ENCODE measurements around the gene NAPA.
A peak's percentile ranks its signal among the peaks of the same experiment; 100 is the strongest.

Gene NAPA

DNA sequence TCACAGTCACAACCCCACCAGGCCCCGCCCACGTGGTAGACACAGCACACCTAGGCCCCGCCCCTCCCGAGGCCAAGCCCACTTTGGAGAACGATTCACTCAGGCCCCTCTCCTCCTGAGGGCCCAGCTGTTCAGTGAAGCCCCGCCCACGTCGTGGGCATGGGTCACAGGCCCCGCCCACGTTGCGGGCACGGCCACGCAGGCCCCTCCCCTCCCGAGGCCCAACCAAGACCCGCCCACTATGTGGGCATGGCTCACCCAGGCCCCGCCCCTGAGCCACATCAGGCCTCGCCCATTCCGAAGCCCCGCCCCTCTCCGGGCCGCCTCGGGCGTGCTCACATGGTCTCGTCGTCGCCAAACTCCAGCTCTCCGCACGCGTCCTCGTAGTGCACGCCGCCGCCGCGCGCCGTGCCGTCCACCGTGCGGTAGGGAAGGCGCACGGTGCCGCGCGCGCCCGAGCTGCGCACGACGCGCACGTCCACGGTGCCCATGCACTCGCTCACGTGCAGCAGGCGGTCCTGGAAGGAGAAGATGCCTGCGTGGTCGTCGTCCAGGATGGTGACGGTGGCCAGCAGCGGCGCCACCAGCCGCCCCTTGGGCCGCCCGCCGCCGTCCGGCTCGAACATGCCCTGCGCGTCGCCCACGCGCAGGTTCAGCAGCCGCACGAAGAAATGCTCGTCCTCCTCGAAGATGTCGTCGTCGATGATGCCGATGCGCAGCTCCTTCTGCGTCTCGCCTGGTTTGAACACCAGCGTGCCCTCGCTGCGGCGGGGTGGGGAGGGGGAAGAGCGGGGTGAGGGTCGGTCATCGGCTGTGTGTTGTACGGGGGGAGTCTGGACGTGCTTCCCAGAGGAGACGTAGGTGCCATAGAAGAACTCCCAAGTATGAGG is 67.1 kb downstream of the NAPA start:
- Mint-ChIP-seq H3K4me3 (no peak overlapping the region), H3K36me3 (ENCODE audit: low read depth) (no peaks in the 10 kb centered on the region), H3K27me3 (peaks cover 64% of the 10 kb centered on the region), H3K4me1 (ENCODE audit: low read depth) (peaks cover 43% of the 10 kb centered on the region), H3K27ac (no peak overlapping the region), H3K9me3 (no peaks in the 10 kb centered on the region)

DNA sequence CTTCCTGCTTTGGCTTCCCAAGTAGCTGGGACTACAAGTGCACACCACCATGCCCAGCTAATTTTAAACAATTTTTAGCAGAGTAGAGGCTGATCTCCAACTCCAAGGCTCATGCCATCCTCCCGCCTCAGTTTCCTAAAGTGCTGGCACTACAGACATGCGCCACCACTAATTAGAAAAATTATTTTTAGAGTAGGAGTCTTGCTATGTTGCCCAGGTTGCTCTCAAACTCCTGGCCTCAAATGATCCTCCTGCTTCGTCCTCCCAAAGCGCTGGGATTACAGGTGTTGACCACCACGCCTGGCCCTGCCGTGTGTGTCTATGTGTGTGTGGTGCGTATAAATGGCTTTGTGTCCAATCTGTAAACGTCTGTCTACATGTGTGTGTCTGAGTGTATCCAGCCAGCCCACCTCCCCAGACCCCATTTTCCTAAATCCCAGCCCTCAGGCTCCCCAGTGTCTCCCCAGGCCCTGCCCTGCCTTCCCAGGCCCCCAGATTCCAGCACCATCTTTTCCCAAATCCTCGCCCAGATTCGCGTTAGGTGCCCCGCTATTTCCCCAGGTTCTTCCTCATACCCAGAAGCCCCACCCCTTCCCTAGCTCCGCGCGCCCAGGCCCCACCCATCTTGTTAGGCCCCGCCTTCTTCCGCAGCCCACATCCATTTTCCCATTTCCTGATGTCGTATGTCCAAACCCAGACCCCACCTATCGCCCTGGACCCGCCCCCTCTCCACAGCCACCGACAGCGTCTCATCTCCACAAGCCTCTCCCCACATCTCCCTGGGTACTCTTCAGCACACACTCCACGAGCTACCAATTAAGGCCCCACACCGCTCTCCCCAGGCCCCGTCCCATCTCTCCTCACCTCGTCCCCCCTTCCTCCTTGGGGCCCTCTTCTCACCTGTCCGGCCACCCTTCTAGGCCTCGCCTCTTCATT is 68.1 kb downstream of the NAPA start:
- peak overlapping the region; percentile 36 for H3K4me3 Mint-ChIP-seq
- H3K4me1 Mint-ChIP-seq (ENCODE audit: low read depth) = peaks cover 43% of the 10 kb centered on the region
- no peak overlapping the region for H3K27ac Mint-ChIP-seq
- H3K27me3 Mint-ChIP-seq = peaks cover 70% of the 10 kb centered on the region
- no peaks in the 10 kb centered on the region for H3K9me3 Mint-ChIP-seq
- H3K36me3 Mint-ChIP-seq (ENCODE audit: low read depth) = no peaks in the 10 kb centered on the region

GRCh38 chr19:47445937-47446402 is 68.9 kb downstream of the NAPA start:
- H3K27ac Mint-ChIP-seq = no peak overlapping the region
- H3K36me3 Mint-ChIP-seq (ENCODE audit: low read depth) = no peaks in the 10 kb centered on the region
- H3K4me1 Mint-ChIP-seq (ENCODE audit: low read depth) = peaks cover 43% of the 10 kb centered on the region
- peak overlapping the region; percentile 51 for H3K4me3 Mint-ChIP-seq
- peaks cover 76% of the 10 kb centered on the region for H3K27me3 Mint-ChIP-seq
- H3K9me3 Mint-ChIP-seq = no peaks in the 10 kb centered on the region

DNA sequence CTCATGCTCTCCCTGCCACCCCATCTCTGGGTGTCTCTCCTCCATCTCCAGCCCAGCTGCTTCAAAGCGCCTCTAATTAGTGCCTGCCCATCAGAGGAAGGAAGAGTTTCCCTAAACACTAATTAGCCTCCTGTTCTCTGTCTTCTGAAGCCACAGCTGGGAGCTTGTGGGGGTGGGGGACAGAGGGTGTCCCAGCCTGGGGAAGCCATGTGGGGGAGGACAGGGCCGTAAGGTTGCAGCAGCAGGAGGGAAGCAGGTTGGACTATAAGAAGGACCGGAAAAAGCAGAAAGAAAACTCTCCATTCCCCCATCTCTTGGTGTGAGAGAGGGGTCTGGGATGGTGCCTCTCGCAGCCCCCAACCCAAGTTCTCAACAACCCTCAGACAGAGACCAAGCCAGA is 69.3 kb downstream of the NAPA start:
- H3K4me3 Mint-ChIP-seq = peak overlapping the region; percentile 51
- H3K36me3 Mint-ChIP-seq (ENCODE audit: low read depth) = no peaks in the 10 kb centered on the region
- H3K9me3 Mint-ChIP-seq = no peaks in the 10 kb centered on the region
- peak overlapping the region; percentile 38 for H3K27ac Mint-ChIP-seq
- peaks cover 76% of the 10 kb centered on the region for H3K27me3 Mint-ChIP-seq
- peaks cover 43% of the 10 kb centered on the region for H3K4me1 Mint-ChIP-seq (ENCODE audit: low read depth)

DNA sequence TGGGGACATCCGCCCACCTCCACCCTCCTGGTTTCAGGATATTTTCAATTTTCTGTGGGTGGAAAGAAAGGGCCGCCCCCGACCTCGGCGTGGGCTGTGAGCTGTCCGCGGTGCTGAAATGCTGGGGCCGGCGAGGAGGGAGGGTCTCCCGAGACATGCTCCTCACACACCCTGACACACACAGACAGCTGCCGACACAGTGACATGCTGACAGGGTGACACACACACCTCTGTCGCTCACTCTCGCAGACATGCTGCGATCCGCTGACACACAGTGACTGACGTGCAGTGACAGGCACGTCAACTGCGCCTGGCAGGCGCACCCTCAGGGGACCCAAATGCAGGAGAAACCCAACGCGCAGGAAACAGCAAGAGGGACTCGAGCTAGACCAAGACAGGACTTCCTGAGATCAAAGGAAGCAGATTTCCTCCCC is 70.5 kb downstream of the NAPA start:
- H3K36me3 Mint-ChIP-seq (ENCODE audit: low read depth) = no peaks in the 10 kb centered on the region
- no peaks in the 10 kb centered on the region for H3K9me3 Mint-ChIP-seq
- H3K27ac Mint-ChIP-seq = no peak overlapping the region
- H3K27me3 Mint-ChIP-seq = peaks cover 70% of the 10 kb centered on the region
- no peak overlapping the region for H3K4me3 Mint-ChIP-seq
- peaks cover 43% of the 10 kb centered on the region for H3K4me1 Mint-ChIP-seq (ENCODE audit: low read depth)

GRCh38 chr19:47443331-47443730 is 71.5 kb downstream of the NAPA start:
- no peaks in the 10 kb centered on the region for H3K36me3 Mint-ChIP-seq (ENCODE audit: low read depth)
- H3K9me3 Mint-ChIP-seq = no peaks in the 10 kb centered on the region
- peaks cover 67% of the 10 kb centered on the region for H3K27me3 Mint-ChIP-seq
- no peak overlapping the region for H3K27ac Mint-ChIP-seq
- peaks cover 43% of the 10 kb centered on the region for H3K4me1 Mint-ChIP-seq (ENCODE audit: low read depth)
- no peak overlapping the region for H3K4me3 Mint-ChIP-seq

GRCh38 chr19:47438793-47439220 is 76.1 kb downstream of the NAPA start:
- no peak overlapping the region for H3K27ac Mint-ChIP-seq
- no peaks in the 10 kb centered on the region for H3K9me3 Mint-ChIP-seq
- peaks cover 60% of the 10 kb centered on the region for H3K27me3 Mint-ChIP-seq
- H3K36me3 Mint-ChIP-seq (ENCODE audit: low read depth) = no peaks in the 10 kb centered on the region
- H3K4me3 Mint-ChIP-seq = no peak overlapping the region
- H3K4me1 Mint-ChIP-seq (ENCODE audit: low read depth) = peaks cover 21% of the 10 kb centered on the region
